Cardiac fibroblast (primary cell): ENCODE measurements around the gene SND1.
A peak's percentile ranks its signal among the peaks of the same experiment; 100 is the strongest.

Experiments
- DNase-seq, 2 donors: peaks; one replicate each; pipeline versions ENCODE4 v3.0.0 to v3.0.0-alpha.2; 2010; ENCODE audit warnings: low read depth in 2 of 2
- H3K4me3 ChIP-seq, 2 donors: replicated peaks in 1 of 2; 1 replicate in 1 of 2; 2 replicates in 1 of 2; pipeline ENCODE4 v1.5.1; 2011; ENCODE audit warnings: low read depth in 2 of 2, low read length in 2 of 2, mild to moderate bottlenecking in 2 of 2, moderate library complexity in 1 of 2
- TF ChIP-seq, protein P1 (sequence below): IDR thresholded peaks from one replicate; pipeline ENCODE4 v1.5.1; 2011; ENCODE audit warnings: low read depth, mild to moderate bottlenecking, low read length, inconsistent platforms

SND1 gene

DNA sequence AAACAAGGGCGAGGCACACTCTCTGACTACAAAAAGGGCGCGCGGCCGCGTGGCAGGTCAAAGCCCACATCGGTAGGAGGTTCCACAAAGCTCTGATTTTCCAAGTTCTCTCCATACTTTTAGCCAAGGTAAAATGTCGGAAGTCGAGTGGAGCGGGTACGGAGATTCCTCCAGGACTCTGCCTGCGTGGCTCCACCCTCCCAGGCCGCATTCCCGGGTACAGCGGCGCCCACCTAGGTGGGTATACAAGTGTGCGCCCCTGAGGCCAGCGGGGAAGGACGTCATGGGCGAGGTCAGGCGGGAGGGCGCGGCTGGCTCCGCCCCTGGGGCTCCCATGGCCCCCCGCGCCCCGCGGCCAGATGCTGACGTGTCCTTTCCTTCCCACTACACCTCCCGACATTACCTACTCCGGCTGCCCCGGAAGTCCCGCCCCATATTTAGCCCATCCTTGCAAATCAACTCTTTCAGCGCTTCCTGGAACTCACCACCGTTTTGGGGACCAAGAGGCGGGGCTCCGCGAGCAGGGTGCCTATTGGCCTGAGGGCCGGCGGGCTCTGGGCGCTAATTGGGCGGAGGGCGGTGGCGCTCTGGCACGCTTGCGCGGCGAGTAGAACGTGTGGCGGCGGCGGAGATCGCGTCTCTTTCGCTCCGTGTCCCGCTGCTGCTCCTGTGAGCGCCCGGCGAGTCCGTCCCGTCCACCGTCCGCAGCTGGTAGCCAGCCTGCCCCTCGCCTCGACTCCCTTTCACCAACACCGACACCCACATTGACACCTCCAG lies at the start of gene SND1:
Gene SND1 (plus strand): TSS at position 639 of the 777 bp plus-strand sequence. CDS start 180 bp downstream, outside the sequence.
- TF ChIP-seq, protein P1, sequence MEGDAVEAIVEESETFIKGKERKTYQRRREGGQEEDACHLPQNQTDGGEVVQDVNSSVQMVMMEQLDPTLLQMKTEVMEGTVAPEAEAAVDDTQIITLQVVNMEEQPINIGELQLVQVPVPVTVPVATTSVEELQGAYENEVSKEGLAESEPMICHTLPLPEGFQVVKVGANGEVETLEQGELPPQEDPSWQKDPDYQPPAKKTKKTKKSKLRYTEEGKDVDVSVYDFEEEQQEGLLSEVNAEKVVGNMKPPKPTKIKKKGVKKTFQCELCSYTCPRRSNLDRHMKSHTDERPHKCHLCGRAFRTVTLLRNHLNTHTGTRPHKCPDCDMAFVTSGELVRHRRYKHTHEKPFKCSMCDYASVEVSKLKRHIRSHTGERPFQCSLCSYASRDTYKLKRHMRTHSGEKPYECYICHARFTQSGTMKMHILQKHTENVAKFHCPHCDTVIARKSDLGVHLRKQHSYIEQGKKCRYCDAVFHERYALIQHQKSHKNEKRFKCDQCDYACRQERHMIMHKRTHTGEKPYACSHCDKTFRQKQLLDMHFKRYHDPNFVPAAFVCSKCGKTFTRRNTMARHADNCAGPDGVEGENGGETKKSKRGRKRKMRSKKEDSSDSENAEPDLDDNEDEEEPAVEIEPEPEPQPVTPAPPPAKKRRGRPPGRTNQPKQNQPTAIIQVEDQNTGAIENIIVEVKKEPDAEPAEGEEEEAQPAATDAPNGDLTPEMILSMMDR = no peak
- H3K4me3 ChIP-seq = peak within 1 kb of the TSS; percentile 96 to 97
- peak; percentile 99 for DNase-seq

DNA sequence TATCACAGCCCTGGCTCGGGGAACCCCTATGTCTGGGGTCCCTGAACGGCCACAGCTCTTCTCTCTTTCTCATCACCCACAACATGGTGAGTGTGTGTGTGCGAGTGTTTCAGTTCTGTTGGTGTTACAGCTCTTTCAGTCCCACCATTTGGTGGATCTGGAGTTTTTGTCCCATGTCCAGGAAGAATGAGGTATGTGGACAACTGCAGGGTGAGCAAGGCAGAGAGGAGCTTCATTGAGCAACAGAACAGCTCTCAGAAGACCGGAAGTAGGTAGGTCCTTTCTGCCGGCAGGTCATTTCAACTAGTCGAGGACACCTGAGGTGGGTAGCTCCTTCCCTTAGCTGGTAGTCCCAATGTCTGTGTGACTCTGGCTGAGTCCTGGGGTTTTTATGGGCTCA lies 43.5 kb upstream of the SND1 start:
- TF ChIP-seq, protein P1 = no peak
- DNase-seq = no peak
- H3K4me3 ChIP-seq = no peak overlapping the region

DNA sequence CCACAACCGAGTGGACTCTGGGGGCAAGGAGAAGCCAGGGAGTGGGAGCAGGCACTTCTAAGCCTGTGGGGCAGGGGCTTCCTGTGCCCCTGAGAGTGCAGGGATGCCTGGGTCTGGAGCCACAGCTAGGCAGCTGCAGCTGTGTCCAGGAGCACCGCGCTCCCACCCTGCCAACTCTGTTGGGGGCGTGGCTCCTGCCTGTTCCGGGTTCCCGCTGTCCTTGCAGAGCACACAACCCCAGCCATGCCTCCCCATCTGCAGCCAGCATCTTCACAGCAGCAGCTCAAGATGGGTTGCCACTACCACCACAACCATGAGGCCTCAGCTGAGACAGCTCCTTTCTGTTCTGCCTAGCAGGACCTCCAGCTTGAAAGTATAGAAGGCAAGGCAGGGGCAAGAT lies 42.7 kb upstream of the SND1 start:
- no peak overlapping the region for H3K4me3 ChIP-seq
- no peak for DNase-seq
- TF ChIP-seq, protein P1 = no peak

DNA sequence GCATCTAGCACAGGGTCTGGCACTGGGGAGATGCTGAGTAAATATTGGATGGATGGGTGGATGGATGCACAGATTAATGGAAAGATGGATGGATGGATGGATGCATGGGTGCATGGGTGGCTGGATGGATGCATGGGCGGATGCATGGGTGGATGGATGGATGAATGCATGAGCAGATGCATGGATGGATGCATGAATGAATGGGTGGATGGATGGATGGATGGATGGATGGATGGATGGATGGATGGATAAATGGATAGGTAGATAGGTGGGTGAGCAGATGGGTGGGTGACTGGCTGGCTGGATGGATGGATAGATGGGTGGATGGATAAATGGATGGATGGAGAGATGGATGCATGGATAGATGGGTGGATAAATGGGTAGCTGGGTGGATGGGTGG lies 39.7 kb upstream of the SND1 start:
- TF ChIP-seq, protein P1 = no peak
- H3K4me3 ChIP-seq = no peak overlapping the region
- DNase-seq = no peak

DNA sequence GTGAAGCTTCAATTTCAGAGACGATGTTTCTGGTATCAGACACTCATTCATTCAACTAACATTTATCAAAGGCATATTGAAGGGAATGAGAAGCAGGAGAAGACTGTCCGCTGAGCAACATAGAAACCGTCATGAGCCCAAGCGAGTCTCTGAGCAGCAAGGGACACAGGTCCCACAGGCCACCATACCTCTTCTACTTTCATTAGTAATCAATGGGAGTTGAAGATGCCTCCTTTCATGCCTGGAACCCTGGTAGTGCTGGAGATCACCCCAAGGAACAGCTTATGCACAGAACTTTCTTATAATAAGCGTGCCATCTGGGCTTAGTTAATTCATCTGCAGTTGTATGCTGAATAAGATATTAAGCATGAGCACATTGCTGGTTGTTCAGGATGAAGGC lies 35.3 kb upstream of the SND1 start:
- TF ChIP-seq, protein P1 = no peak
- no peak overlapping the region for H3K4me3 ChIP-seq
- no peak for DNase-seq

DNA sequence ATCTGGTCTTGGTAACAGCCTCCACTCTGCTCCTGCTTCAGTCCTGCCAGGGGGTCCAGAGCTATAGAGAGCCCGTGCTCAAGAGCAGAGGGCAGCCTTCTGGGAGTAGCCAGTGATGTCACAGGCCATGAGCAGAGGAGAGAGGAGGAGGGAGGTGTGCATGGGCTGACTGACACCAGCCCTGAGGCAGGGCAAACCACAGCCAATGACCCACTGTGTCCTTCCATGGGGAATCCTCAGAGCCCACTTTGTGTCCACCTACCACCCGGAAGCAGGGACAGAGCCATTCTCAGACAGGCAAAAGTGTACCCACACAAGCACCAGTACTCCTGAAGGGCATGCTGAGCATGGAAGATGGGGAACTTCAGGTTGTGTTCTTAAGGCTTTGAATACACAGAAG lies 34.0 kb upstream of the SND1 start, which contains the start of gene PAX4:
Gene PAX4 (minus strand): TSS at position 101 of the 400 bp plus-strand sequence. CDS start 2,214 bp downstream, outside the sequence.
- no peak for DNase-seq
- TF ChIP-seq, protein P1 = no peak
- H3K4me3 ChIP-seq = no peak within 1 kb of the TSS

DNA sequence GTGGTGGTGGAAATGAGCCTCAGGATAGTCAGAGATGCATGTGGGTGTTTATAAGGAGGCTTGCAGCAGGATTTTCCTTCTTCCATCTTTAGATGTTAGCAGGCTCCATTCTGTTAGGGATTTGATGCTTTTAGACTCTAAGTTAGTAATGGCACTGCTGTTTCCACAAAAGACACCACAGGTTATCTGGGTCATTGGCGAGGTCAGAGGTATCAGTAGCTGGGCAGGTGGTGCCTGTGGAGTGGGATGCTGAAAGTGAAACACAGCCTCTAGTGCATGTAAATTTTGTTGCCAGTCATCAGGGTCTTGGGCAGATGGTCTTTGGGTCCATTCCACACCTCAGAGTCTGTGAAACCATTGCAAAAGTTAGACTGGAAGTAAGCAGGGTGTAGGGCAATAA lies 33.2 kb upstream of the SND1 start:
- TF ChIP-seq, protein P1 = no peak
- H3K4me3 ChIP-seq = no peak overlapping the region
- DNase-seq = no peak
